EH (cell line): ENCODE results near the gene CA7.

Experiments used
- DNase-seq: peaks from one replicate; pipeline ENCODE4 v3.0.0-alpha.2; 2015; ENCODE audit warnings: low read depth

CA7 gene

GRCh38 chr16:66898933-66899309, 54.7 kb downstream of the CA7 start:
- DNase-seq, result no peak

DNA sequence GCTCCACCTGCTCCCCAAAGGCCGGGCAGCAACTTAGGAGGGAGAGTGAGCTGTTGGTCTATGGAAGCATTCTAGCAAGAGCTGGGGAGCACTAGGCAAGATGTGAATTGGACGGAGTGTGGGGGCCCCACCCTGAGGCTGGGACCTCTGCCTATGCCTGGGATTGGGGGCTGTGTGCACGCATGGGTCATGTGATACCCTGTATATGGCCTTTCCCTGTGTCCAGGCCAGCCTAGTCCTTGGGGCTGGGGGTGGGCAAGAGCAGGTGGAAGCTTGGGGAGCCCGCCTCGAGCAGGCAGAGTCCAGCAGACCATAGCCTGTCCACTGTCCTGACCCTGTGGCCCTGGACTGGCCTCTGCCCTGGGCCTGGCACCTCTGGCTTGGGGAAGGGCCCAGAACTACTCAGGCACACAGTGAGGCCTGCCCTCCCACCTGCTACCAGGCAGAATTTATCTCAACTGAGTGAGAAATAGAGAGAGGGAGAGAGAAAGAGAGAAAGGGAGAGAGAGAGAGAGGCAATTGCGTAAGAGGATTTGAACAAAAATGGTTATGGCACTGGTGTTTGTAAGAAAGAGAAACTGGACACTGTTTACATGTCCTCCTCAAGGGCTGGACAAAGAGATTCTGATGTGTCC, 55.2 kb downstream of the CA7 start:
- peak; percentile 64 for DNase-seq

GRCh38 chr16:66899945-66900710, 55.9 kb downstream of the CA7 start:
- peak; percentile 78 for DNase-seq

DNA sequence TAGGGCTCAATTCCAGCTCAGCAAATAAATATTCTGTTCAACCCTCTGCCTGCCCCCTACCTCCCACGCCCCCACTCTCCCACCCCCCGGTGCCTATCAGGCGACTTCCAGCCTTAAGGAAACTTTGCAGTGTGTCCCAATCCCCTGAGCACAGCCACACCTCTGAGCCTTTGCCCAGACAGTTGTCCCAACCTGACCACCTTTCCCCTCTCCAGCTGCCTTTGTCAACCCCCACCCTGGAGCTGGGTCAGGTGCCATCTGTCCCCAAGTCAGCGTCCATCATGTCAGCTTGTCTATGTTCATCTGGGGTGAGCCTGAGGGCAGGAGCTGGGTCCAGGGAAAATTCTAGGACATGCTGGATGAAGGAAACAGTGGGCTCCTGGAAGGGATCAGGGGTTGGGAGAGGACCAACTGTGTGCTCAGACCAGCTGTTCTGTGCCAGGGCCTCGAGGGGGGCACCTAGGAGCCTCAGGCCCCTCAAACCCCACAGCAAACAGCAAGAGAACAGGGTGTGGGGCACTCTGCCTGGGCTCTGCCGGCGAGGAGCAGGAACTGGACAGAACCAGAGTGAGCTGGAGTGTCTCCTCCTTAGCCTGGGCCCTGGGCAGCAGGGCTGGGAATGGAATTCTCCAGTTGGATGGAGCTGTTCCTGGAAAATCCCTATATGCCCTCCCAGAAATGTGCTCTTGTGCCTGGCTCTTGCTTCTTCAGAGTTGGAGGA, 56.7 kb downstream of the CA7 start:
- DNase-seq, result peak; percentile 26

- DNase-seq, result no peak
Measured at GRCh38 chr16:66901626-66902025, 57.4 kb downstream of the CA7 start.

GRCh38 chr16:66902648-66903543, 58.7 kb downstream of the CA7 start:
- DNase-seq, result no peak
